ENCODE data around the gene CALD1. TPM values are rescaled to one million over a fixed set of nuclear protein-coding genes. Genes with fewer than 3 reads are reported as not detected.

CALD1 gene
- polyA plus RNA-seq, 1 donor from 2014 or later: 8.0 TPM

- Histone ChIP-seq H3K4me2 (ENCODE audit: low read length) (no peak overlapping the region), H3K9ac (ENCODE audit: low read length) (no peak overlapping the region), H3K9me3 (ENCODE audit: low read length) (no peaks in the 10 kb centered on the region), H2AFZ (ENCODE audit: low read depth, low read length) (no peak overlapping the region), H4K20me1 (ENCODE audit: insufficient read depth) (no peaks in the 10 kb centered on the region), H3F3A (ENCODE audit: insufficient read depth, low read length, poor library complexity, severe bottlenecking) (no peaks in the 10 kb centered on the region), H3K79me2 (replicated peaks; ENCODE audit: insufficient read depth, low read length) (no peaks in the 10 kb centered on the region), H3K4me3 (ENCODE audit: low read length) (no peak overlapping the region), H3K27me3 (ENCODE audit: insufficient read depth, low read depth, low read length) (no peaks in the 10 kb centered on the region), H3K36me3 (ENCODE audit: insufficient read depth, low read length) (no peaks in the 10 kb centered on the region), H3K9me2 (ENCODE audit: insufficient read depth, low read length) (no peaks in the 10 kb centered on the region), H3K27ac (ENCODE audit: low read length) (no peak overlapping the region)
- TF ChIP-seq MXI1 (conservative IDR thresholded peaks at IDR 0.05; ENCODE audit: poor library complexity, severe bottlenecking): no peak
Measured at GRCh38 chr7:134798155-134798554, 18.7 kb downstream of the CALD1 start.

GRCh38 chr7:134799377-134799776 lies 19.9 kb downstream of the CALD1 start:
- no peaks in the 10 kb centered on the region for H3K79me2 ChIP-seq (replicated peaks; ENCODE audit: insufficient read depth, low read length)
- H3K9me3 ChIP-seq (ENCODE audit: low read length): no peaks in the 10 kb centered on the region
- H3K4me2 ChIP-seq (ENCODE audit: low read length): no peak overlapping the region
- no peaks in the 10 kb centered on the region for H3F3A ChIP-seq (ENCODE audit: insufficient read depth, low read length, poor library complexity, severe bottlenecking)
- H2AFZ ChIP-seq (ENCODE audit: low read depth, low read length): no peak overlapping the region
- TF ChIP-seq CTCF (IDR thresholded peaks at IDR 0.05; ENCODE audit: poor library complexity, severe bottlenecking): no peak
- TF ChIP-seq TAF1 (IDR thresholded peaks at IDR 0.05; ENCODE audit: low read depth): no peak
- no peak for TF ChIP-seq RAD21 (conservative IDR thresholded peaks at IDR 0.05)
- no peak for TF ChIP-seq POLR2AphosphoS5 (IDR thresholded peaks at IDR 0.05)
- no peak for TF ChIP-seq REST (IDR thresholded peaks at IDR 0.05; ENCODE audit: borderline replicate concordance)
- no peak for TF ChIP-seq EZH2 (IDR thresholded peaks at IDR 0.05; ENCODE audit: borderline replicate concordance, insufficient read depth, low read length, poor library complexity, severe bottlenecking)
- no peak overlapping the region for H3K27ac ChIP-seq (ENCODE audit: low read length)
- no peaks in the 10 kb centered on the region for H3K9me2 ChIP-seq (ENCODE audit: insufficient read depth, low read length)
- H3K9ac ChIP-seq (ENCODE audit: low read length): no peak overlapping the region
- H3K4me3 ChIP-seq (ENCODE audit: low read length): no peak overlapping the region
- H4K20me1 ChIP-seq (ENCODE audit: insufficient read depth): no peaks in the 10 kb centered on the region
- H3K36me3 ChIP-seq (ENCODE audit: insufficient read depth, low read length): no peaks in the 10 kb centered on the region
- H3K27me3 ChIP-seq (ENCODE audit: insufficient read depth, low read depth, low read length): no peaks in the 10 kb centered on the region

GRCh38 chr7:134802762-134803161 lies 23.3 kb downstream of the CALD1 start:
- no peaks in the 10 kb centered on the region for H3K36me3 ChIP-seq (ENCODE audit: insufficient read depth, low read length)
- no peaks in the 10 kb centered on the region for H3K27me3 ChIP-seq (ENCODE audit: insufficient read depth, low read depth, low read length)
- H3K4me3 ChIP-seq (ENCODE audit: low read length): no peak overlapping the region
- H2AFZ ChIP-seq (ENCODE audit: low read depth, low read length): no peak overlapping the region
- H3K79me2 ChIP-seq (replicated peaks; ENCODE audit: insufficient read depth, low read length): no peaks in the 10 kb centered on the region
- no peaks in the 10 kb centered on the region for H3F3A ChIP-seq (ENCODE audit: insufficient read depth, low read length, poor library complexity, severe bottlenecking)
- TF ChIP-seq RAD21 (conservative IDR thresholded peaks at IDR 0.05) (no peak), TAF1 (IDR thresholded peaks at IDR 0.05; ENCODE audit: low read depth) (no peak), SMC3 (conservative IDR thresholded peaks at IDR 0.05; ENCODE audit: poor library complexity) (no peak), CTCF (IDR thresholded peaks at IDR 0.05; ENCODE audit: poor library complexity, severe bottlenecking) (no peak), POLR2AphosphoS5 (IDR thresholded peaks at IDR 0.05) (no peak), REST (IDR thresholded peaks at IDR 0.05; ENCODE audit: borderline replicate concordance) (no peak), MXI1 (conservative IDR thresholded peaks at IDR 0.05; ENCODE audit: poor library complexity, severe bottlenecking) (no peak), EZH2 (IDR thresholded peaks at IDR 0.05; ENCODE audit: borderline replicate concordance, insufficient read depth, low read length, poor library complexity, severe bottlenecking) (no peak), EP300 (conservative IDR thresholded peaks at IDR 0.05; ENCODE audit: poor library complexity, severe bottlenecking) (no peak)
- H3K9me2 ChIP-seq (ENCODE audit: insufficient read depth, low read length): no peaks in the 10 kb centered on the region
- no peaks in the 10 kb centered on the region for H4K20me1 ChIP-seq (ENCODE audit: insufficient read depth)
- no peak overlapping the region for H3K27ac ChIP-seq (ENCODE audit: low read length)
- no peaks in the 10 kb centered on the region for H3K9me3 ChIP-seq (ENCODE audit: low read length)
- H3K9ac ChIP-seq (ENCODE audit: low read length): no peak overlapping the region
- H3K4me2 ChIP-seq (ENCODE audit: low read length): no peak overlapping the region
